HepG2 (cell line): ENCODE measurements around the gene SLC16A5. TPM values are rescaled to one million over a fixed set of nuclear protein-coding genes. Genes with fewer than 3 reads are reported as not detected.
A peak's percentile ranks its signal among the peaks of the same experiment; 100 is the strongest.

ENCODE experiments used
- ASH2L ChIP-seq: fragments of 300-600, 200-600 bp; sonication (generic); IDR thresholded peaks from 2 replicates; pipeline ENCODE4 v1.7.0; 2017; ENCODE audit warnings: low read depth, mild to moderate bottlenecking, moderate library complexity, mixed read lengths, low read length; ENCODE audit not compliant: insufficient read length
- EP300 ChIP-seq, 3 experiments: sonication (generic) in 1 of 3; formaldehyde crosslinking in 1 of 3; IDR thresholded peaks; 2 replicates each; pipeline versions ENCODE4 v1.5.1 to v1.6.1; 2011 to 2020; ENCODE audit warnings: low read depth in 2 of 3, low read length in 2 of 3, borderline replicate concordance in 1 of 3, improper control_type of control experiment in 1 of 3, mild to moderate bottlenecking in 1 of 3, missing genetic modification reagents in 1 of 3, moderate library complexity in 1 of 3
- HNF1B ChIP-seq: sonication (generic); formaldehyde crosslinking; IDR thresholded peaks from 2 replicates; pipeline ENCODE4 v1.5.1; 2020; ENCODE audit warnings: mild to moderate bottlenecking, moderate library complexity, missing genetic modification reagents
- HNRNPK ChIP-seq: fragments of 200-400 bp; formaldehyde crosslinking; IDR thresholded peaks from 2 replicates; pipeline ENCODE4 v1.6.1; 2018; ENCODE audit warnings: low read length, low read depth, moderate library complexity, mild to moderate bottlenecking; ENCODE audit not compliant: poor library complexity, severe bottlenecking
- MED1 ChIP-seq: sonication (generic); formaldehyde crosslinking; IDR thresholded peaks from 2 replicates; pipeline ENCODE4 v1.4.0; 2020; ENCODE audit warnings: missing genetic modification reagents
- NR3C1 ChIP-seq: sonication (generic); formaldehyde crosslinking; IDR thresholded peaks from 2 replicates; pipeline ENCODE4 v1.4.0; 2020; ENCODE audit warnings: missing genetic modification reagents
- PCBP2 ChIP-seq: fragments of 200-400 bp; formaldehyde crosslinking; optimal IDR thresholded peaks from 2 replicates; pipeline ENCODE3; 2018; ENCODE audit warnings: low read length, low read depth; ENCODE audit not compliant: poor library complexity, severe bottlenecking
- PREB ChIP-seq: sonication (generic); formaldehyde crosslinking; IDR thresholded peaks from 2 replicates; pipeline ENCODE4 v1.4.0; 2020; ENCODE audit warnings: missing genetic modification reagents
- SOX13 ChIP-seq, 3 experiments: fragments of 450-650 bp in 1 of 3; sonication (generic) in 1 of 3; formaldehyde crosslinking in 1 of 3; IDR thresholded peaks in 2 of 3; conservative IDR thresholded peaks in 1 of 3; 2 replicates each; pipeline versions ENCODE4 v1.5.0 to v1.6.1; 2016 to 2020; ENCODE audit warnings: antibody characterized with exemption in 1 of 3, mild to moderate bottlenecking in 1 of 3, missing compliant biosample characterization in 1 of 3, missing genetic modification reagents in 1 of 3, moderate library complexity in 1 of 3
- TERF1 ChIP-seq: sonication (generic); formaldehyde crosslinking; IDR thresholded peaks from 2 replicates; pipeline ENCODE4 v1.8.0; 2022; ENCODE audit warnings: mild to moderate bottlenecking, missing genetic modification reagents, moderate library complexity
- ZFX ChIP-seq: sonication (generic); formaldehyde crosslinking; IDR thresholded peaks from 2 replicates; pipeline ENCODE4 v1.4.0; 2020; ENCODE audit warnings: mild to moderate bottlenecking, low read depth, missing genetic modification reagents, moderate library complexity
- ZMYM2 ChIP-seq: sonication (generic); formaldehyde crosslinking; IDR thresholded peaks from 2 replicates; pipeline ENCODE4 v1.8.0; 2022; ENCODE audit warnings: mild to moderate bottlenecking, missing genetic modification reagents
- ZMYM3 ChIP-seq: sonication (generic); formaldehyde crosslinking; IDR thresholded peaks from 2 replicates; pipeline ENCODE4 v1.5.1; 2020; ENCODE audit warnings: mild to moderate bottlenecking, missing genetic modification reagents
- ZNF660 ChIP-seq: sonication (generic); formaldehyde crosslinking; IDR thresholded peaks from 2 replicates; pipeline ENCODE4 v1.5.1; 2020; ENCODE audit warnings: mild to moderate bottlenecking, low read depth, missing genetic modification reagents, borderline replicate concordance
- ZNF687 ChIP-seq: sonication (generic); formaldehyde crosslinking; IDR thresholded peaks from 2 replicates; pipeline ENCODE4 v1.5.1; 2020; ENCODE audit warnings: mild to moderate bottlenecking, missing genetic modification reagents, moderate library complexity
- polyA plus RNA-seq, 8 experiments: library from polyadenylated mRNA; depleted of rRNA in 3 of 8; stranded (reverse) in 7 of 8; unstranded in 1 of 8; fragments of >200 nt; fragmentation: Illumina TruSeq in 4 of 8; extraction: Trizol in 4 of 8; gene quantifications; 2 replicates each; pipeline versions ENCODE4 v1.2.1 to v1.2.3, GENCODE V29; 2011 to 2016; ENCODE audit warnings: low read depth in 4 of 8, missing spikeins in 1 of 8, mixed read lengths in 1 of 8; ENCODE audit not compliant: insufficient read depth in 1 of 8
- total RNA-seq, 5 experiments: library from RNA; depleted of rRNA; stranded (reverse); fragments of >200 nt; fragmentation: Illumina TruSeq; extraction: Trizol; gene quantifications; 2 replicates each; pipeline ENCODE4 v1.2.3, GENCODE V29; 2016; ENCODE audit warnings: low read depth in 1 of 5

SLC16A5 gene
- total and polyA plus RNA-seq, 2 of the 13 experiments (the other 11 are each of a cell fraction or from before 2014, with no cell fraction given), result 0.69 to 5.6 TPM

GRCh38 chr17:75096082-75096625 lies 8.4 kb downstream of the SLC16A5 start (continued):
- TF ChIP-seq ZNF687 (CRISPR knock-in tag) (peak; percentile 81), SOX13 (IDR thresholded peaks at IDR 0.05) (no peak), SOX13 (CRISPR knock-in tag; conservative IDR thresholded peaks at IDR 0.05 in 1 of 2, IDR thresholded peaks at IDR 0.05 in 1 of 2) (peak in 1 of 2 experiments; percentile 52; a peak in 1 of 4 replicates), ZMYM2 (CRISPR knock-in tag) (no peak), ASH2L (no peak), HNRNPK (no peak), EP300 (IDR thresholded peaks at IDR 0.05; ENCODE audit: low read depth in 2 of 2, low read length in 2 of 2) (peak; percentile 69 to 79; a peak in 3 of 4 replicates), EP300 (CRISPR knock-in tag; IDR thresholded peaks at IDR 0.05; ENCODE audit: borderline replicate concordance) (peak; percentile 77), TERF1 (CRISPR knock-in tag) (no peak), ZFX (peak; percentile 60; the same call in 1 of the 2 replicates), PCBP2 (no peak), MED1 (CRISPR knock-in tag) (peak; percentile 74), HNF1B (no peak), PREB (CRISPR knock-in tag) (no peak), ZNF660 (CRISPR knock-in tag) (no peak), NR3C1 (CRISPR knock-in tag) (no peak), ZMYM3 (CRISPR knock-in tag) (peak; percentile 60; the same call in 1 of the 2 replicates)
